HG03025 (cell line): ENCODE results near the gene ECE1.

ENCODE experiments used
- ATAC-seq: cut with Tn5 transposase; IDR thresholded peaks from one replicate; pipeline ENCODE4 v1.9.1; 2021; ENCODE audit warnings: mild to moderate bottlenecking, moderate library complexity; ENCODE audit not compliant: unreplicated experiment, low FRiP score

Gene ECE1

DNA sequence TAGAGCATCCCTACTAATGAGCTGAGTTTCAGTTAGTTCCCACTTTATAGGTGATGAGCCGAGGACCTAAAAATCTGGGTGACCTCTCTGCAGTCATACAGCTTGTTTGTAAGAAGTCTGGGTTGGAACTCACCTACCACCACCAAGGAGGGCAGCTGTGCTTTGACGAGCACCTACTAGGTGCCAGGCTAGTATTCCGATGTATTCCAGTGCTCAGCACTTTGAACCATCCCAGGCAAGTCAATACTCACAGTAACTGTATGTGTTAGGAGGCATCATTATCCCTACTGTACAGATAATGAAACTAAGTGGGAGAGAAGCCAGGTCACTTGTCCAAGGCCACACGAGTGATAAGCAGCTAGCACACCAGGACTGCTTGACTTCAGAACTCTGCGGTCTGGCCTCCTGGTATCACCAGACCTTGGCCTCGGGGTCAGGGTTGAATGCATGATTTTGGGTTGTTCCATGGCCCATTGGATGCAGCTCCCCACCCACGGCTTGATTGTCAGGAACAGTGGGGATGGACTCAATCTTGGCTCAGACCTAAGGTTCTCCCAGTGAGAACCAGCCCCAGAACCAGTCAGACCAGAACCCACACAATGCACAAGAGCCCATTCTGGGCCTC lies 20.7 kb downstream of the ECE1 start:
- no peak for ATAC-seq

- ATAC-seq: no peak
Measured at GRCh38 chr1:21268281-21269239, 21.7 kb downstream of the ECE1 start.

DNA sequence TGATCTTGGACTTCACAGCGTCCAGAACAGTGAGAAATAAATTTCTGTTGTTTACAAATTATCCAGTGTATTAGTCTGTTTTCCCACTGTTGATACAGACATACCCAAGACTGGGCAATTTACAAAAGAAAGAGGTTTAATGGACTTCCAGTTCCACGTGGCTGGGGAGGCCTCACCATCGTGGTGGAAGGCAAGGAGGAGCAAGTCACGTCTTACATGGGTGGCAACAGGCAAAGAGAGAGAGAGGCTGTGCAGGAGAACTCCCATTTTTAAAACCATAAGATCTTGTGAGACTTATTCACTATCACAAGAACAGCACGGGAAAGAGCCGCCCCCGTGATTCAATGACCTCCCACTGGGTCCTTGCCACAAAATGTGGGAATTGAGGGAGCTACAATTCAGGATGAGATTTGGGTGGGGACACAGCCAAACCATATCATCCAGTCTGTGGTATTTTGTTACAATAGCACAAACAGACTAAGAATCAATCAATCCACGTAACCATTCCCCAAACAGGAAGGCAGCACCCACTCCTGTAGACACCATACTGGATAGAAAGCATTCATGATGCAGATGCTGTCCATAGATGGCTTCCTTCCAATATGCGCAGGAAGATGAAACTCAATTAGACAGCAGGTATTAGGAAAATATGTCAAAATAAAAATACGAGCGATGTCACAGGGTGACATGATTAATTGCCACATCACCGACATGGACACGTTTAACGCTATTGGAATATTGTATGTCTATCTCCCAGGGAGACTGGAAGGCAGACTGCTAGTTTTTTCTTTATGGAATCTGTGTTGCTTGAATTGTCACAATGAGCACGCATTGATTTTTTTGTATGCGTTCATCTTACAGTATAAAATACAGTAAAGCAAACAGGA lies 22.8 kb downstream of the ECE1 start:
- ATAC-seq: no peak

DNA sequence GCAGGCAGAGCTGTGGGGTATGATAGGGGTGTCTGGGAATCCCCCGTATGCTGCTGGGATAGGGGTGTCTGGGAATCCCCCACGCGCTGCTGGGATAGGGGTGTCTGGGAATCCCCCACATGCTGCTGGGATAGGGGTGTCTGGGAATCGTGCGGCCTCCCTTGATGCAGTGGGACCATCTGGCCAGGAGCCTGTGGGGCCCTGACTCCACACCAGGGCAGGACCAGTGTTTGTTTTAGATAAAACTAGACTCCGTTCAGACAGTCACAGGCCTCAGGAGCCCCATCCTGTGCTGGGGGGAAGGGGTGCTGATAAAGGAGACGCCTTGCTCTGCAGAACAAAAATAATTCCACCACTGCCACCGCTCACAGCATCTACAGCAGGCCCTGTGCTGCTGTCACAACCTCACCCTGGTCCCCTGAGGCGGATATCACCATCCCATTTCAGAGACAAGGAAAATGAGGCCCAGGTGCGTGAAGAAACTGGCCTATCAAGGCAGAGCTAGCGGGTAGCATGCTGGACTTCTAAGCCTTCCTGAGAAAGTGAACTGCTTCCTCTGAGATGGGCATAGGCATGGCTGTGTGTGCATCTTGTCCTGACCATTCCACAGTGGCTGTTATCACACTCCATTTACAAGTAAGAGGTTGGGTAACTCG lies 24.0 kb downstream of the ECE1 start:
- ATAC-seq: no peak

DNA sequence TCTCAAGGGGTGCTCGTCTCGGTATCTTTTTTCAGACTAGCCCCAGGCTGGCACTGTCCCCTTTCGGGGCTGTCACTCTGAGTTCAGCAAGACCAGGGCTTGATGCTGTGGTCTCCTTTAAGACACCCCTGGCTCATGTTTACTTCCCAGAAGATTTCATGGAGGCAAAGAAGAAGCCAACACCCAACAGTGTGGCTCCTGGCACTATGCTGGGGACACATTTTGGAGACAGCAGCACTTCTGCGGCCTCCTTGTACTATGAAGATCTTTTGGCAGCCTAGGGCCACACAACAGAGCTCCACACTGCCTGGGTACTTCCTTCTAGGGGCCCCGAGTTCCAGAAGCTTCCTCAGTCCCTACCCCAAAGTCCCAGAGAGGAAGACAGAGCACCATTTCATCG lies 24.6 kb downstream of the ECE1 start:
- no peak for ATAC-seq

DNA sequence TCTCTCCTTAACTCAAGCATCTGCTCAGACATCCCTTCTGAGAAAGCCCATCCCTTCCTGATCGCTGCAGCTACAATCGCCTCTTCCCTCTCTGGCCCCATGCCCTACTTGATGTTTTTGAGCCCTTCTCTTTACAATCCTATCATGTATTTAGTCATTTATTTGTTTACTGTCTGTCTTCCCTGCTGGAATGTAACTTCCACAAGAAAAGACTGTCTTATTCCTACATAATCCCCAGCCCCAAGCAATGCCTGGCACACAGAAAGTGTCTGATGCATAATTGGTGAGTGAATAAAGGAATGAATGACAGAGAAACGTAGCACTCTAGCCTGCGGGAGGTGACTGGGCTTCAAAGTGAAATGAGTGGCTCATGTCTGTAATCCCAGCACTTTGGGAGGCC lies 25.4 kb downstream of the ECE1 start:
- no peak for ATAC-seq

DNA sequence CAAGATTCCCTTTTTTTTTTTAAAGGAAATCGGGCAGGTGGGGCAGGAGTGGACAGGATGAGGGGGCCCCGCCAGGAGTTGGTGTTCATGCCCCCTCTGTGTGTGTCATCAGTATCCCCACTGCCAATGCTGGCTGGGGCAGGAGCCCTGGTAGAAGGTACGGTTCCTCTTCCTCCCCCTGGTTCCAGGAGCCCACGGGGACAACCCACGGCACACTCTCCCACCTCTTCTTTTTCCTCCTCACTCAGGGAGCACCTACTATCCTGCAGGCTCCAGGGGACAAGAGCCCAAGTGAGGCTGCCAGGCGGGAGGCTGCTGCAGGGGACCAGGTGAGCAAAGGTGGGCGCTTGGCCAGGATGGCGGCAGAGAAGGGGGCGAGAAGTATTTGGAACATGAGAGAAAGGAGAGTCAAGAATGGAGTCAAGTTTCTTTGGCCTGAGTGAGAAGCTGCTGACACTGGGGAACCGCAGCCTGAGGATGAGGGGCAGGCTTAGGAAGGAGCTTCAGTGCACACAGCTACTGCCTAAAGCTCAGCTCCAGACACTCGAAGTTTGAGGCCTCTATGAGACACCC lies 26.5 kb downstream of the ECE1 start:
- ATAC-seq: no peak

DNA sequence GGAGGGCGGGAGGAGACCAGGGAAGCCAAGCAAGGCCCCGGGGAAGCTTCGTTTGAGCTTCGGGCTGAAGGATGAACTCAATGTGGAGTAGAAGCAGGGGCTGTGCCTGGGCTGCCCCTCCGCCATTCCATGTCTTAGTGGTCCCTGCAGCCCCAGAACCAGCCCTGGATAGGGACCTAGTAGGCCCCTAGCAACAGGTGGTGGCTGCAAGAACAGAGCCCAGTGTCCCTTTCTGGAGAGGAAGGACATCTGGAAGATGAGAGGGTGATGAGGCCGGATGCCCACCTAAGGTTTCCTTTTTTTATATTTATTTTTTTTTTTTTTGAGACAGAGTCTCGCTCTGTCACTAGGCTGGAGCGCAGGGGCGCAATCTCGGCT lies 27.2 kb downstream of the ECE1 start:
- ATAC-seq: no peak

DNA sequence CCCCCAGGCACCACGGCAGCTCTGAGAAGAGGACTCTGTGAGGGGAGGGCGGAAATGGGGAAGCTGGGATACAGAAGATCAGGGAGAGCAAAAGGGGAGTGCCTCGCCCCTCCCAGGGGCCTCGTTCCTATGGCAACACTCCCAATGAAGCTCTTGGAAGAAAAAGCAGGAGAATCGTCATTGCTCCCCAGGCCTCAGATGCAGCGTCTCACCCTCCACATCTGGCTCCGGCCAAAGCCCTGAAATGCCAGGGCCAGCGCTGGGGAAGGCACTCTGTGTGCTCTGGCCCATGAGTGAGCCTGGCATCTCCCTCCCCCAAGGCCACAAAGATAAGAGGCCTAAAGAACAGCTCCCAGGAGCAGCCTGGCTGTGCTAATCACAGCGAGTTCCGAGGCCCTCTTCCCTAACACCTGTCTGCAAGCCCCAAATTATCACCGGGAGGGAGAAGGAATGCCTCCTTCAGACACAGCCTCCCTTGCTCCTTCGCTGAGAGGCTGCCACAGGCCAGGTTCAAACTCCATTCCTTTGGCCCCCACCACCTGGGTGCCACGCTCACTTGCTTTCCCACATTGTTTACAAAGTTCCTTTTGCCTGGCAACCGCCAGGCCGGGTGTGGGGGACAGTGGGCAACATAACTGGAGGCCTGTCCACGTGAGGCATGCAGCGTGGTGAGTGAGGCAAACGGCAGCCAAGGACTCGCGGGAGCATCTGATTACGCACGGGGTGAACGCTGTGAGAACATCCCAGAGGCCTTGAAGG lies 27.8 kb downstream of the ECE1 start:
- ATAC-seq: no peak

- ATAC-seq: no peak
Measured at GRCh38 chr1:21261551-21262292, 28.5 kb downstream of the ECE1 start.

- no peak for ATAC-seq
Measured at GRCh38 chr1:21260405-21261125, 29.7 kb downstream of the ECE1 start.

- ATAC-seq: no peak
Measured at GRCh38 chr1:21259316-21260076, 30.8 kb downstream of the ECE1 start.

GRCh38 chr1:21258331-21259134 lies 31.7 kb downstream of the ECE1 start:
- no peak for ATAC-seq

- no peak for ATAC-seq
Measured at GRCh38 chr1:21257431-21258135, 32.7 kb downstream of the ECE1 start.

- ATAC-seq: no peak
Measured at GRCh38 chr1:21256776-21257175, 33.5 kb downstream of the ECE1 start.

- no peak for ATAC-seq
Measured at GRCh38 chr1:21255943-21256320, 34.3 kb downstream of the ECE1 start.
